ENCODE results near the gene ARMC8. TPM values are rescaled to one million over a fixed set of nuclear protein-coding genes. Genes with fewer than 3 reads are reported as not detected.
"Not testable (repeated sequence)": the region's sequence is repeated elsewhere in the genome, so short reads cannot be mapped to it uniquely, and the experiment has no call there.

ARMC8 gene
- total RNA-seq, result 10 to 100 TPM; 28.8 to 58.0 (median 36.6) TPM

- DNase-seq (ENCODE audit: low spot score in 2 of 2), result peak; percentile 29 to 94
- WGBS, 2 donors, result 0 to 1% methylated on average over 46 to 55 of the region's 59 CpGs
- intact Hi-C loops (cut with DNase I; ENCODE audit: low total_unique reads), result loop anchor here (10.0 kb wide), 1 partner anchor 407 kb away; the partner anchor contains the start of gene CEP70
- H3K4me3 ChIP-seq (ENCODE audit: low read depth, poor library complexity, severe bottlenecking), result peak within 1 kb of the TSS; percentile 96
- TF ChIP-seq POLR2A (IDR thresholded peaks at IDR 0.05), result no peak
- TF ChIP-seq, protein P1, sequence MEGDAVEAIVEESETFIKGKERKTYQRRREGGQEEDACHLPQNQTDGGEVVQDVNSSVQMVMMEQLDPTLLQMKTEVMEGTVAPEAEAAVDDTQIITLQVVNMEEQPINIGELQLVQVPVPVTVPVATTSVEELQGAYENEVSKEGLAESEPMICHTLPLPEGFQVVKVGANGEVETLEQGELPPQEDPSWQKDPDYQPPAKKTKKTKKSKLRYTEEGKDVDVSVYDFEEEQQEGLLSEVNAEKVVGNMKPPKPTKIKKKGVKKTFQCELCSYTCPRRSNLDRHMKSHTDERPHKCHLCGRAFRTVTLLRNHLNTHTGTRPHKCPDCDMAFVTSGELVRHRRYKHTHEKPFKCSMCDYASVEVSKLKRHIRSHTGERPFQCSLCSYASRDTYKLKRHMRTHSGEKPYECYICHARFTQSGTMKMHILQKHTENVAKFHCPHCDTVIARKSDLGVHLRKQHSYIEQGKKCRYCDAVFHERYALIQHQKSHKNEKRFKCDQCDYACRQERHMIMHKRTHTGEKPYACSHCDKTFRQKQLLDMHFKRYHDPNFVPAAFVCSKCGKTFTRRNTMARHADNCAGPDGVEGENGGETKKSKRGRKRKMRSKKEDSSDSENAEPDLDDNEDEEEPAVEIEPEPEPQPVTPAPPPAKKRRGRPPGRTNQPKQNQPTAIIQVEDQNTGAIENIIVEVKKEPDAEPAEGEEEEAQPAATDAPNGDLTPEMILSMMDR (IDR thresholded peaks at IDR 0.05), result no peak
Measured at GRCh38 chr3:138187296-138188012, at the start of gene ARMC8. Gene ARMC8 (plus strand): TSS chr3:138187301. CDS start chr3:138187555, 254 bp downstream.

DNA sequence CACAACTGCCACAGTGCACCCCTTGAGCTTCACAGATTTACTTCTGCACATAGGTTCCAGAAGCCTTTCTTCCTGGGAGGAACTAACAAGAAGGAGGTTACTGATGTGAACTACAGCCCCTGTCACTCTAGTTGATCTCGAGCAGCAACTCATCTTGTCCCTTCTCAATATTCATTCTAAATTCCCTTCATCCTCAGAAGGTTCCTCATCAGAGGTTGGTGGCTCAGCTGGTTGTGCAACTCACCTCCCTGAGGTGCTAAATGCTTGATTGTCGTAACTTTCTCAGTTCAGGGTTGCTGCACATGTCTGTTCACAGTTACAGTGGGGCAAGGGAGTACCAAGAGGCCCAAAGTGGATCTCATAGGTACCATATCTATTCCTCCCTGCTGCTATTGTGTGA is 49.2 kb upstream of the ARMC8 start:
- 60 to 62% methylated on average over 2 of the region's 2 CpGs for WGBS, 2 donors
- no peak for TF ChIP-seq POLR2A (IDR thresholded peaks at IDR 0.05)
- TF ChIP-seq, protein P1 (IDR thresholded peaks at IDR 0.05), result no peak
- no peak overlapping the region for H3K4me3 ChIP-seq (ENCODE audit: low read depth, poor library complexity, severe bottlenecking)
- DNase-seq (ENCODE audit: low spot score in 2 of 2), result no peak
- intact Hi-C loops (cut with DNase I; ENCODE audit: low total_unique reads), result no loop called here

GRCh38 chr3:138139691-138140090 is 47.4 kb upstream of the ARMC8 start:
- WGBS, 2 donors, result 67 to 82% methylated on average over 2 of the region's 2 CpGs
- no peak for TF ChIP-seq POLR2A (IDR thresholded peaks at IDR 0.05)
- TF ChIP-seq, protein P1 (IDR thresholded peaks at IDR 0.05), result no peak

DNA sequence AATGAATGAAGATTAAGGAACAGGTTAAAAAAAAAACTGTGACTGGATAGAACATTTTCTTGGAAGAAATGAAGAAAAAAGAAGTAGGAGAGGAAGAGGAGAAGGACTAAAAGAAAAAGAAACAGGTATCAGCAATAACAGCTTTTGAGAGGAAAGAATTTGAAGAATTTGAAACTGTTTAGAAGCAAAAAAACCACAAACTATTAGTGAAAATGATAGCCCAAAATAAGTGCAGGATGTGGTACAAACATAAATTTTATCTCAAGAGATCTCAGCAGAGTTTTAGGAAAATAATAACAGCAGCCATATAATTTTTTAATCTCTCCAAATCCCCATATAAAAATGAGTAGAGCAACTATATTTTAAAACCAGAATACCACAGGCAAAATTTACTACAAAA is 46.2 kb upstream of the ARMC8 start:
- intact Hi-C loops (cut with DNase I; ENCODE audit: low total_unique reads), result no loop called here
- no peak for TF ChIP-seq POLR2A (IDR thresholded peaks at IDR 0.05)
- TF ChIP-seq, protein P1 (IDR thresholded peaks at IDR 0.05), result no peak

More at GRCh38 chr3:138139691-138140090, 47.4 kb upstream of the ARMC8 start:
- H3K4me3 ChIP-seq (ENCODE audit: low read depth, poor library complexity, severe bottlenecking), result no peak overlapping the region
- intact Hi-C loops (cut with DNase I; ENCODE audit: low total_unique reads), result no loop called here
- DNase-seq (ENCODE audit: low spot score in 2 of 2), result no peak

GRCh38 chr3:138142181-138142580 is 44.9 kb upstream of the ARMC8 start:
- WGBS, 2 donors, result 94% methylated on average over 3 of the region's 3 CpGs
- intact Hi-C loops (cut with DNase I; ENCODE audit: low total_unique reads), result not testable (repeated sequence)

More for the DNA sequence above, 46.2 kb upstream of the ARMC8 start:
- no peak overlapping the region for H3K4me3 ChIP-seq (ENCODE audit: low read depth, poor library complexity, severe bottlenecking)
- no peak for DNase-seq (ENCODE audit: low spot score in 2 of 2)

GRCh38 chr3:138148503-138148902 is 38.6 kb upstream of the ARMC8 start:
- TF ChIP-seq, protein P1 (IDR thresholded peaks at IDR 0.05), result no peak
- TF ChIP-seq POLR2A (IDR thresholded peaks at IDR 0.05), result no peak
- DNase-seq (ENCODE audit: low spot score in 2 of 2), result no peak
- WGBS, 2 donors, result 75 to 80% methylated on average over 4 of the region's 4 CpGs
- intact Hi-C loops (cut with DNase I; ENCODE audit: low total_unique reads), result no loop called here
- H3K4me3 ChIP-seq (ENCODE audit: low read depth, poor library complexity, severe bottlenecking), result no peak overlapping the region

More at GRCh38 chr3:138142181-138142580, 44.9 kb upstream of the ARMC8 start:
- H3K4me3 ChIP-seq (ENCODE audit: low read depth, poor library complexity, severe bottlenecking); DNase-seq (ENCODE audit: low spot score in 2 of 2): not testable (repeated sequence)

Measured in lower leg skin (tissue), 4 donors.